Measurements from ENCODE around the gene ZBTB7B.

- TF ChIP-seq TRIM28 (IDR thresholded peaks at IDR 0.05; ENCODE audit: borderline replicate concordance, low read length) (no peak), ZNF549 (tag by site-specific recombination; IDR thresholded peaks at IDR 0.05) (no peak), CTCF (tag by site-specific recombination; IDR thresholded peaks at IDR 0.05) (no peak), ZNF639 (tag by site-specific recombination; IDR thresholded peaks at IDR 0.05) (no peak), ZBTB49 (tag by site-specific recombination; IDR thresholded peaks at IDR 0.05; ENCODE audit: low read depth) (no peak), ATF2 (tag by site-specific recombination; IDR thresholded peaks at IDR 0.05; ENCODE audit: low read depth) (no peak)
These were observed 37.9 kb downstream of the ZBTB7B start for GRCh38 chr1:155040358-155041093.

All from HEK293 (cell line).